Measurements from ENCODE around the gene NOXA1.

Gene NOXA1

DNA sequence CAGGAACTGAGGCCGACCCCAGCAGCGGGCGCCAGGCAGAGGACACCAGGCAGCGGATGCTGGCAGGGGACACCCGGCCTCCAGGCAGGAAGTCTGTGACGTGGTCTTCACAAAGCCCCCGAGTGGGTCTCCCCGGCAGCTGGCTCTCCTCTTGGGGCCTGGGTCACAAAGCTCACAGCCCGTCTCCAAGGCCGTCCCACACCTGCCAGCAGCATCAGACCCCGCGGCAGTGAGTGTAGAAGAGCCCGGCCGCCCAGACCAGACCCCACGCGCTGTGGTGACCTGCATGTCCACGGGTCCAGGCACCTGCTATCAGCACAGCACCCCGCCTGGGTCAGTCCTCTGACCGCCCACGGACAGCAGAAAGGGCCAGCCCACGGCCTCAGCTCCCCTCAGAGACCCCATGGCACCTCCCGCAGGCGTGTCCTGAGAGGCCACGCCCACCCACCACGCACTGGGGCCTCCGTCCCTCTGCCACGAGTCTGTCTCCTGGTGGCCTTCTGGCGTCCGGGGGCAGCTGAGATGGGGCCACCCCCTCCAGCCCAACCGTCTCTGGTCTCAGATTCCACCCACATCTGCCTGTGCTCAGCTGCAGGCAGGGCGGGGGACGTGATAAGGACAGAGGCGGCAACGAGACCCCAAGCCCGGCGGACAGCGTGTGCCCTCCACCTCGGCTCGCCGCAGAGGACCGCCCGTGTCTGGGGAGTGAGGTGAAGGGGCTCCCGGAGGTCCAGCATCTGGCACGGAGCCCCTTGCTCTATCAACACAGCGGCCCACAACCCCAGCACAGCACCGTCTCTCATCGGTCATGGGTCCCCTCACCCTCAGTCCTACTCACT is 34.4 kb upstream of the NOXA1 start:
- DNase-seq: no peak

DNA sequence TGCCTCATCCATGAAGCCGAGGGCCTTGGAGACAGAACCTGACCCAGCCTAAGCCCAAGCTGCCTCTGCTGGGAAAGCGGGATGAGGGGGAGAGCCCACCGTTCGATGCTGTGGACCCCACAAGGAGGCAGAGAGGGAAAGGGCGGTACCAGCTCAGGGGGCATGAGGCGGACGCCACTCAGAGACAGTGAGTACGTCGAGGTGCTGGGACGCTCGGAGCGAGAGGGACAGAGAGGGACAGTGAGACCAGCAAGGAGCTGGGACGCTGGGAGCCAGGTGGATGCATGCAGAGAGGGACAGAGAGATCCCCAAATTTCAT is 33.8 kb upstream of the NOXA1 start:
- no peak for DNase-seq

DNA sequence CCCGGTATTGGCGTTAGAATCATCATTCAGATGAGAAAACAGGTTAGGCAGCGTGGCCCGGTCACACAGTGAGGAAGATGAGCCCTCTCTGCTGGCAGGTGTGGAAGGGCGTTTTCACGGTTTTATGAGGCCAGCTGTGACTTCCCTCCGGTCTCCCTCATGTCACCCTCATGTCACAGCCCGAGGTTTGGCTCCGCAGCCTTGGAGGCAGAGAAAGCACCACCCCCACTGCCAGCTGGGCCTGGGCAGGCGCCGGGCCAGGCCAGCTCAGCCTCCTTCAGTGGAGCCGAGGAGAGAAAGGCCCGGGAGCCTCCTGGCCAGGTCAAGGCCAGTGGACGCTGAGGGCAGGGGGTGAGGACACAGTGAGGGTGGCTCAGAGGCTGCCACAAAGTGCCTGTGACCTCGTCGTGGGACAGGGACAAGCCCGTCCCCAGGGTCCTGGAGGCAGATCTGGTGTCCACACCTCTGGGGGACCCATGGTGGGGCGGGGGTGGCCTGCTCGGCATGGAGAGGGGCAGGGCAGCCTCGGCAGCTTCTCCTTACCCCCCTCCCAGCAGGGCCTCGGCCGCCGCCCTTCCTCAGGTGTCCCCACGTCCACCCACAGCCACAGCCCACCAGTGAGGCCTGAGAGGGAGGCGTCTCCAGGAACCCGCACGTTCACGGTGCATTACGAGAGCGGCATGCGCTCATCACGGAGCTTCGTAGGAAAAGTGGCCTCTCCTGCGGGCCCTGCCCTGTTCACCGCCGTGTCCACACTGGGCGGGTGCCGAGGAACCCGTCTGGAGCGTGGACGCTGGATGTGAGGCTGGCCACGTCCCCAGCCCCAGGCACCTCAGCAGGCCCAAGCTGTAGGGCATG is 32.4 kb upstream of the NOXA1 start:
- DNase-seq: no peak

DNA sequence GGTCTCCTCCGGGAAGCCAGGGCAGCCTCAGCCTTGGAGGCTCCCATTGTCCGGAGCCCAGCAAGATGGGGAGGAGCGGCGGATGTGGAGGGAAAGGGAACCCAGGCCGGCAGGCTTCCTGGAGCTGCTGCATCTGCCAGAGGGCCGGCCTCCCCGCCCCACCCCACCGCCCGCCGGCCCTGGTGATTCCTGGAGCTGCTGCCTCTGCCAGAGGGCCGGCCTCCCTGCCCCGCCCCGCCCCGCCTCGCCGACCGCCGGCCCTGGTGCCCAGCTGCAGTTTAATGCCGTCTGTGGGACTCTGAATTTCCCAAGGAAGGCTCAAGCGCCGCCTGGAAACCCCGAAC is 31.8 kb upstream of the NOXA1 start:
- no peak for DNase-seq

DNA sequence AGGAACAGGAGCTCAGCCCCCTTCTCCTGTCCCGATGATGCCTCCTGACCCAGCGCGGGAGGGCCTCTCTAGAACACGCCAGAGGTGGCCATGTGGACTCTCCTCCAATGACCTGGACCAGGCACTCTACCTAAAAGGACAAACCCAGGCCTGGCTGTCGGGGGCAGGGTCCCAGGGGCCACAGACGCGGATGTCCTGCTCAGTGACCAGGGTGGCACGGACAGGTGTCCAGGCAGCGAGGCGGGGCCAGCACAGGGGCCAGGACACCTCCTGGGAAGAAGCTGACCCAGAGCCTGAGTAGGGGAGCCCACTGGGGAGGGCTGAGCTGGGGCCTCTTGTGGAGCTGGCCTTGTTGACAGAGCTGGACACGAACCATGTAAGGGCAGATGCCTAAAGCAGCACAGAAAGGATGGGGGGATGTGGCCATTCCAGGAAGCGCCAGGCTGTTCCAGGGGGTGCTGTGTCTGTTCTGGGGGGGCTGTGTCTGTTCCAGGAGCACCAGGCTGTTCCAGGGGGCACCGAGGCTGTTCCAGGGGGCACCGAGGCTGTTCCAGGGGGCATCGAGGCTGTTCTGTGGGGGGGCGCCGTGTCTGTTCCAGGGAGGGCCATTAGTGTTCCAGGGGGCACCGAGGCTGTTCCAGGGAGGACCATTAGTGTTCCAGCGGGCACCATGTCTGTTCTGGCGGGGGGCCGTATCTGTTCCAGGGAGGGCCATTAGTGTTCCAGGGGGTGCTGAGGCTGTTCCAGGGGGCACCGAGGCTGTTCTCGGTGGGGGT is 30.8 kb upstream of the NOXA1 start:
- no peak for DNase-seq

DNA sequence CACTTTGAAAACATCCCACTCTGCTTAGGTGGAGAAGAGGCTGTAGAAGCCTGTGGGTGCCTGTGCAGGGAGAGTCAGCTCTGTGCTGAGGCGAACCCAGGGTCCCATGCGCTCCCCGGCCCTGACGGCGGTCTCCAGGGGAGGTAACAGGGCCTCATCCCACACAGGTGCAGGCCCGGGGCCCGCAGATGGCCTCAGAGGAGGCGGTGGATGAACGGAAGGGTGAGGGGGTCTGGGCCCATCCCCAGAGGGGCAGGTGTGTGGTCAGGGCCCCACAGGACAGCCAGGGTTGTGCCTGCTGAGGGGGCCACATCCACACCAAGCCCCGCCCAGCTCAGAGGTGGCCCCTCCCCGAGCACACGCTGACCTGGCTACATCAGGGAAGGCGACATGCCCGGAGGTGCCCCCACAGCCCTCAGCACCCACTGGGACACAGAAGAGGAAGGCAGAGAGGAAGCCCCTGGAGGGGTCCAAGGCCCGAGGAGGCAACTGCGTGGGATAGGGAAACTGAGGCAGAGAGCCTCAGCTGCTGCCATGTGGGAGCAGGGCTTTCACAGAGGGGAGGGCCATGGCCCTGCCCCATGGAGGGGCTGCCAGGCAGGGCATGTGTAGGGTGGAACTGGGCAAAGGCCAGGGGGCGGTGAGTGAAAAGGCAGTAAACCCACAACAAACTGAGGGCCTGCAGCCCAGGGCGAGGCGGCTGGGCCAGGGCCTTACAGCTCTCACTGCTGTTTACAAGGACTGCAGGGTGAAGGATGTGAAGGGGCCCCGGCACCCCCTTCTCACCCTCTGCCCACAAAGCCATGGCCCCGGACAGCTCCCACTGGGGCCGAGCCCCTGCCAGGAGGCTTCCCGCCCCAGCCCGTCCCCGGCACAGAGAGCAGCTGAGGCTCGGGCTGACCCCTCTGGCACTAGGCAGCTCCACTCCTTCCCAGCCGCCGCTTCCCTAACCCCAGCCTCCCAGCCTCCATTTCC is 29.7 kb upstream of the NOXA1 start:
- no peak for DNase-seq

DNA sequence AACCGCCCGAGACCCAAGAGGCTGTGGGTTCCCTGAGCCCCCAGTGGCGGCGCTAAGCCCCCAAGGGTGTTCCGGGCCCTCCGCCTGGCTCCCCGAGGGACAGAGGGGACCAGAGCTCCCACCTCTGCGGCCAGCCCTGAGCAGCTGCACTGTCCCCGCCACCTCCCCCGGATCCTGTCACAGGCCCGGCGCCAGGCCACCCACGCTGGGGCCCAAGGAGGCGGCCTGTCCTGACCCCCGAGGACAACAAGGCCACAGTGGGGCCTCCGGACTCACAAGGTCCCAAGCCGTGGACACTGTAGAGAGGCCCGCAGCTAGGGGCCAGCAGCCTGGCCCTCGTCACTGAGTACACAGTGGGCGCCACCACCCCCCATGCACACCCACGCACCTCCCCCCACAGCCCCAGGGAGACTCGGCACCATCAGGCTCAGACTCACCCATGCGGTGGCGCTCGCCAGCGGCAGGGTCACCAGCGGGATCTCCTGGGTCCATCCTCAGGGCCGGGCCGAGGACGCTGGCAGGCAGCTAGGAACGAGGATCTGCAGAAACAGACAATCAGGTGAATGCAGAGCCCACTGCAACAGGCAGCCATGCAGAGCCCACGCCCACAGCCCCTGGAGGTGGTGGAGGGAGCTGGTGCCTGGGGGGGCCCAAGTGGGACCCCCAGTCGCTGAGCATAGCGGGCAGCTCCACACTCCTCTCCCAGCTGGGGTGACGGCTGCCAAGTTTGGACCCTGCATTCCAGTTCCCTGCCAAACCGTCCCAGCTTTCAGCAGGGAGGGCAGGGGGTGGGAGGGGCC is 28.1 kb upstream of the NOXA1 start:
- no peak for DNase-seq

DNA sequence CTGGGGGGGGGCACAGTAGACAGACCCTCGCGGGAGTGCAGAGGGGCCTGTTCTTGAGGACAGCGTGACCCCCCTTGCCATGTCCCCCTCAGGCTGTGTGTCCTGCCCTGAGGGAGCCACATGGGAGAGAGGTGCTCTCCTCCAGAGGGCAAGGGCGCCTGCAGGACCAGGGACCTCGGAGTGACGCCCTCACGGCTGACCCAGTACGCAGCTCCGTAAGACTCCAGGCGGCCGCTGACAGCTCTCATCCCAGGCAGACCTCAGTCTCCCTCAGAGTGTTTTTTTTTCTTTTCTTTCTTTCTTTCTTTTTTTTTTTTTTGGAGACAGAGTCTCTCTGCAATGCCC is 27.6 kb upstream of the NOXA1 start:
- no peak for DNase-seq

DNA sequence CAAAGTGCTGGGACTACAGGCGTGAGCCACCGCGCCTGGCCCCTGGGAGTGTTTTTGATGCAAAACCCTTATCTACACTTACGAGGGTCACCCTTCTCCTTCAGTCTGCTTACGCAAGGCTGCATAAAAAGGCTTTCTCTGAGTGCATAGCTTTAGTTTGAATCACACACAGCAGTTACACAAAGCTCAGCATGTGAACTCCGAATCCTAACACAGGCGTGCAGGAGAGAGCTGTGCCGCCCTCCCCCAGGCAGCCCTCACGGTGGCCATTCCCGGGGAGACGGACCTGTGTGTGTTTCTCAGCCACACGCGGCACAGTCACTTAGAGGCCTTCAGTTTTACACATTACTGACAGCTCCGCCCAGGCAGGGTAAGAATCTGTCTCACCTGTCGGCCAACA is 27.0 kb upstream of the NOXA1 start:
- no peak for DNase-seq

DNA sequence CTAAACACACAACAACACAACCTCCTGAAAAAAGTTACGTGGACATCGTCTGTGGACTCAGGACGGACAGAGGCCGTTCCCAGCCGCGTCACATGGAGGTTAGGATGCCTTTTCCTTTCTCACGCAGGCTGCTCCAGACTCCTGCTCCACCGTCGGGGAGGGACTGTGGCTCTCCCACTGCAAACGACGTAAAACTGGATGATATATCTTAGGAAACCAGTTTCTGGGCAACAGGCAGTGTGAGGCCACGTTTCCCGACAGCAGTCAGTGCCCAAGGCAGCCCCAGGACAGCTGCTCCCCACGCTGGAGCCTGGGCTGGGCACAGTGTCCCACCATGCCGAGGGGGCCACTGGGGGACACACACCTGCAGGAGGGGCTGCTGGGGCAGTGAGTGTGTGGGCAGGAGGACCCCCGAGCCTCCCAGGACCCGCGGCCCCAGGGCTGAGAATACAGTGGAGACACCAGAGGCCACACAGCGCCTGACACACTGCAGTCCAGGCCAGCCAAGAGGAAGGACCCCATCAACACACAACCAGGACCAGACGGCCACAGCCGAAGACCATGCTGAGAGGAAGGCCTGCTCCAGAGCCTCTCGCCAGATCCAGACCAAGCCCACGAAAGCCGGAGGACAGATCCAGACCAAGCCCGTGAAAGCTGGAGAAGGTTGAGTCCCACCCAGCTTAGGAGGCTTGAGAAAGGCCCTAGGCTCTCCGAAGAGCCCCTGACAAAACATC is 26.4 kb upstream of the NOXA1 start:
- no peak for DNase-seq

DNA sequence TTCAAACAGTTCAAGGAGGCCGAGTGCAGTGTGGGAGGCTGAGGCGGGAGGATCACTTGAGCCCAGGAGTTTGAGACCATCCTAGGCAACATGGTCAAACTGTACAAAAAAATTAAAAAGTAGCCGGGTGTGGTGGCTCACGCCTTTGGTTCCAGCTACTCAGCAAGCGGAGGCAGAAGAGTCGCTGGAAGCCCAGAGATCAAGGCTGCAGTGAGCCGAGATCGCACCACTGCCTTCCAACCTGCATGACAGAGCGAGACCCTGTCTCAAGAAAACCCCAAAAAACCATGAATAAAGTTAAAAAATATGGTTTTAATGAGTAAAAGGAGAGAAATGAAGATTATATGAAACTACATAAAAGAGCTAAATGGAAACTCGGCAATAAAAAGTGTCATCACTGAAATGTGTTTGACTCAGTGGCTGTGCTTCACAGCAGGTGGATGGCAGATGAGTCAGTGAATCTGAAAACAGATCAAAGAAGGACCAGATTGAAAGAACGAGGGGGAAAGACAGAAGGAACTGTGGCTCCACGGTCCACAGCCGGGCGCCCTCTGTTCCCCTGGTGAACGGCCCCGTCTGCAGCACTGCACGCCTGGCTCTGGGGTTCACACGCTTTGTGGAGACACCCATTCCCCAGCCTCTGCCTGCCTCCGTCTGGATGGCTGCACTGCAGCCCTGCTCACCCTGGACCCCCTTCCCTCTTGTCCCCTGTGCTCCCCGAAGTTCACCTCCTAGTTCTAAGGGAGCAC is 25.3 kb upstream of the NOXA1 start:
- DNase-seq: no peak

DNA sequence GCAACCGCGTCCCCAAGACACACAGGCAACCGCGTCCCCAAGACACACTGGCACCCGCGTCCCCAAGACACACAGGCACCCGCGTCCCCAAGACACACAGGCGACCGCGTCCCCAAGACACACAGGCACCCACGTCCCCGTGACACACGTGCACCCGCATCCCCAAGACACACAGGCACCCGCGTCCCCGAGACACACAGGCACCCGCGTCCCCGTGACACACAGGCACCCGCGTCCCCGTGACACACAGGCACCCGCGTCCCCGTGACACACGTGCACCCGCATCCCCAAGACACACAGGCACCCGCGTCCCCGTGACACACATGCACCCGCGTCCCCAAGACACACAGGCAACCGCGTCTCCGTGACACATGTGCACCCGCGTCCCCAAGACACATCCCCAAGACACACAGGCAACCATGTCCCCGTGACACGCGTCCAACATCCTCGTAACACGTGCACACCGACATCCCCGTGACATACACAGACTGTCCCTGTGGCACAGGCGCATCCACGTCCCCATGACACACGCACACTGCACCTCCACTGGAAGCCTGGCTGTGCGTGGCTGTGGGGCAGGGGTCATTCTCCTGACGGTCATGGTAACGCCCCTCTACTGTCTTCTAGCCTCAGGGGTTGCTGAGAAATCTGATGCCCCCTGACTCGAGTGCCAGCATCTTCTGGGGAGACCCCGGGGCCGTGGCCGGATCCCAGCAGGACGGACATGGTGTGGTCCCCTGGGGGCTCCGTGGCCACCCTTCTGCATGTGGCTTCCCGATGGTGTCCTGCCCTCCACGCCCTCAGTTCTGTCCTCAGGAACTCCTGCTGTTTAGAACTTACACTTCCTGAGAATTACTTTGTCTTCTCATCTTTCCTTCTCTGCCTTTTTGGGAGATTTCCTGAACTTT is 24.4 kb upstream of the NOXA1 start:
- DNase-seq: no peak

DNA sequence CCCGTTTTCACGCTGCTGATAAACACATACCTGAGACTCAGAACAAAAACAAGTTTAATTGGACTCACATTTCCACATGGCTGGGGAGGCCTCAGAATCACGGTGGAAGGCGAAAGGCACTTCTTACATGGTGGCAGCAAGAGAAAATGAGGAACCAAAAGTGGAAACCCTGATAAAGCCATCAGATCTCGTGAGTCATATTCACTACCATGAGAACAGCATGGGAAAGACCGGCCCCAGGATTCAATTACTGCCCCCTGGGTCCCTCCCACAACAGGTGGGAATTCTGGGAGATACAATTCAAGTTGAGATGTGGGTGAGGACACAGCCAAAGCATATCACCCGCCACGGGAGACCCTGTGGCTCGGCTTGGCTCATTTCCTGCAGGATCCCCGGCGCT is 20.4 kb upstream of the NOXA1 start:
- DNase-seq: no peak

DNA sequence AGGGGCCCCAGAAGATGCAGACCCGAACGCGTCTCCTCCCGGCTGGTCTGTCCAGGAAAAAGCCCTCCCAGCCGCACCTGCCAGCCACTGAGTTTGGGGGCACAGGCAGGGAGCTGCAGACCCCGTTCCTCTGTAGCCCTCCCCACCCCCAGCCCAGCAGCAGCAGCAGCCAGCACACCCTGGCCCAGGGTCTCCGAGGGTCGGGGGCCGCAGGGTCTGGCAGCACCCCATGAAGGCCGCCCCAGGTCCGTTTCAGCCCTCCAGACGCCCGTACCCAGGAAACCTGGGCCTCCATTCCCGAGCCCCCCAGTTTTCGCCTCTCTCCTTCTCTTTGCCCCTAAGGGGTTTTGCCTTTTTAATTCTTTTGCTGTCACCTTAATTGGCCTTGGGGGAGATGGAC is 19.9 kb upstream of the NOXA1 start:
- no peak for DNase-seq

DNA sequence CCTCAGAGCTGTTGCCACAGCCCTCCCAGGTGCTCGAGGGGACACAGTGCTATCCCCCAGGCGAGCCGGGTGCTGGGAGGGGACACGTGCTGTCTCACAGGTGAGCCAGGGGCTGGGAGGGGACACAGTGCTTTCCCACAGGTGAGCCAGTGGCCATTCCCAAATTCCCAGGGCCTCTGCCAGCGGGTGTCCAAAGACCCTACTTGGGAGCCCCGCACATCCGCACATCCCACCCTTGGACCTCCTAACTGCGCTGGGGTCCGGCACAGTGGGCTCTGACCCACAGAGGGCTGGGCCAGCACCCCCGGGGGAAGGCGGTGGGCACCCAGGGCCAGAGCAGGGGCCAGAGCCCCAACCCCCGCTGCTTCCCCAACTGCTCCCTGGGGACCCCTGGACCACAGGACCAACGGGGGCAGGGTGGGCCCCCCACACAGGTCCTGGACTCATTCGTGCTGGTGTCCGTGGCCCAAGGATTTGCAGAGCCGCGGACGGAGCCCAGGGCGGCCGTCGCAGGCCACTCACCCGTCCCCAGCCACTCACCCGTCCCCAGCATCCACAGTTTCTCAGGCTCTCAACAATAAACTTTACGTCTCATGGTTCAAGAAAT is 18.1 kb upstream of the NOXA1 start:
- DNase-seq: no peak

DNA sequence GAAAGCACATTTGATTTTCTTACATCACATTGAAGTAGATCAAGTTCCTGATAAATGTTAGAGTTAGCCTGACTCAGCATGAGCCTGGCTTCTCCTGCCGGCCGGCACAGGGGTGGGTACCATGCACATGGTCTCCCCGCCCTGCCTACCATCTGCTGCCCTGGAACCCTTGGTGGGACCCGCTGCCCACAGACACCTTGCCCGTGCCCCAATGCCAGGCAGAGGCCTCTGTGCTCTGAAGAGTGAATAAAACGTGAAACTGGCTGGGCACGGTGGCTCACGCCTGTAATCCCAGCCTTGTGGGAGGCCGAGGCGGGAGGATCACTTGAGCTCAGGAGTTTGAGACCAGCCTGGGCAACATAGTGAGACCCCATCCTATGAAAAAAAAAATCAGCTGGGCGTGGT is 17.5 kb upstream of the NOXA1 start:
- DNase-seq: no peak

DNA sequence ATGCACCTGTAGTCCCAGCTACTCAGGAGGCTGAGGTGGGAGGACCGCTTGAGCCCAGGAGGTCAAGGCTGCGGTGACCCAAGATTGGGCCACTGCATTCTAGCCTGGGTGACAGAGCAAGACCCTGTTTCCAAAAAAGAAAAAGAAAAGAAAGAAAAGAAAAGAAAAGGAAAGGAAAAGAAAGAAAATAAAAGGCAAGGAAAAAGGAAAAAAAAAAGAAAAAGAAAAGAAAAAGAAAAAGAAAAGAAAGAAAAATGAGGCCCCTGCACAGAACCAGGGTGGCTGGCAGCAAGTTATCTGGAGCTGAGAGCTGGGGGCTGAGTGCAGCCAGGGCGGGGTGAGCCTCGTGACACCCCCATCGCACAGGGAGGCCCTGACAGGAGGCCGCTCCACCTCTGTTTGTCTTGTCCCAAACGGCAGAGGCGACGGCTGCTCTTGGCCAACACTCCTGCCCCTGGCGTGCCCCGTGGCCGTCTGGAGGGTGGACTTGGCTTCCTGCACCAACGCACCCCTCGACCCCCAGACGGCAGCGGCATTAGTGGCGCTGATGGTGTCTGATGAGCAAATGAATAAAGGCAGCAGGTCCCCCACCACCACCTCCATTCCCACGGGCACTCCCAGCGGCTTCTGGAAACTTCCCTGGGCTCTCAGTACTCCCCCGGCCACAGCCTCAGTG is 17.0 kb upstream of the NOXA1 start:
- no peak for DNase-seq
